Thyroid gland (tissue), 4 donors: Measurements from ENCODE around the gene POLDIP2.

Source experiments
- POLR2A ChIP-seq, 2 donors: fragments of 450-650 bp; IDR thresholded peaks; one replicate each; pipeline ENCODE4 v1.6.1; 2017; ENCODE audit warnings: antibody characterized with exemption in 2 of 2, mild to moderate bottlenecking in 2 of 2, moderate library complexity in 1 of 2
- TF ChIP-seq, protein P1 (sequence below), 6 experiments: fragments of 200-600 bp in 3 of 6; fragments of 450-650 bp in 3 of 6; sonication (generic) in 3 of 6; IDR thresholded peaks; one replicate each; pipeline ENCODE4 v1.5.1; 2016 to 2019; ENCODE audit warnings: antibody characterized with exemption in 6 of 6, mild to moderate bottlenecking in 2 of 6, inconsistent platforms in 1 of 6, moderate library complexity in 1 of 6

DNA sequence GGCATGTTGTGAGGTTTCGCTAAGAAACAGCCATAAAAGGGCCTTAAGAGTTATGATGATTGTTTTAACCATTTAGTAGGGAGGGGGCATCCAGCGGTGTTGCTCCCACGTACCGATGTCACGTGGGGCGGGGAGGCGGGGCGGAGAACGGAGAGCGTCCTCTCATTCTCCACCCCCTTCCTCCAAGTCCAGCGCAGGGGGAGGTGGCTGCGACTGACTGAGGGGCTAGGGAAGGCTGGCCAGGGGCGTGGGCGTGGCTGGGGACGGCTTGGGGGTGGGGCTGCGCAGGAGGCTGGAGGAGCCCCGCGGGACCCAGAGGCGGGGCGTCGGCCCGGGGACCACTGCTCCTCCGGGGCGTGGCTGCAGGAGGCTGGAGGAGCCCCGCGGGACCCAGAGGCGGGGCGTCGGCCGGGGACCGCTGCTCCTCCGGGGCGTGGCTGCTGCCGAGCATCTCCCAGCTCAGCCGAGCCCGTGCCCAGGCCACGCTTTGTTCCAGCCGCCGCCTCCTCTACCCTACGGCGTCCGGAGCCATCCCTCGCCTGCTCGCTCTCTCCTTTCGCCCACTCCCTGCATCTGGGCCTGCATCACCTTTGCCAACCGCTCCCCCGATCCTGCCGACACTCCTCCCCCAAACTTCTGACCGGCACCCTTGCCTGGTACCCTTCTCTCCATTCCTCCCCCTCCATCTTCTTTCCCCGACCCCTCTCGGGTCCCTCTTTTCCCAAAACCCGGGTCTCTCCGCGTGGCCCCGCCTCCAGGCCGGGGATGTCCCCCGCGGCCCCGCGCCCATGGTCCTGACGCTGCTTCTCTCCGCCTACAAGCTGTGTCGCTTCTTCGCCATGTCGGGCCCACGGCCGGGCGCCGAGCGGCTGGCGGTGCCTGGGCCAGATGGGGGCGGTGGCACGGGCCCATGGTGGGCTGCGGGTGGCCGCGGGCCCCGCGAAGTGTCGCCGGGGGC, 14.2 kb upstream of the POLDIP2 start, which contains the start of gene SARM1:
- no peak for TF ChIP-seq POLR2A (IDR thresholded peaks at IDR 0.05)
- TF ChIP-seq, protein P1, sequence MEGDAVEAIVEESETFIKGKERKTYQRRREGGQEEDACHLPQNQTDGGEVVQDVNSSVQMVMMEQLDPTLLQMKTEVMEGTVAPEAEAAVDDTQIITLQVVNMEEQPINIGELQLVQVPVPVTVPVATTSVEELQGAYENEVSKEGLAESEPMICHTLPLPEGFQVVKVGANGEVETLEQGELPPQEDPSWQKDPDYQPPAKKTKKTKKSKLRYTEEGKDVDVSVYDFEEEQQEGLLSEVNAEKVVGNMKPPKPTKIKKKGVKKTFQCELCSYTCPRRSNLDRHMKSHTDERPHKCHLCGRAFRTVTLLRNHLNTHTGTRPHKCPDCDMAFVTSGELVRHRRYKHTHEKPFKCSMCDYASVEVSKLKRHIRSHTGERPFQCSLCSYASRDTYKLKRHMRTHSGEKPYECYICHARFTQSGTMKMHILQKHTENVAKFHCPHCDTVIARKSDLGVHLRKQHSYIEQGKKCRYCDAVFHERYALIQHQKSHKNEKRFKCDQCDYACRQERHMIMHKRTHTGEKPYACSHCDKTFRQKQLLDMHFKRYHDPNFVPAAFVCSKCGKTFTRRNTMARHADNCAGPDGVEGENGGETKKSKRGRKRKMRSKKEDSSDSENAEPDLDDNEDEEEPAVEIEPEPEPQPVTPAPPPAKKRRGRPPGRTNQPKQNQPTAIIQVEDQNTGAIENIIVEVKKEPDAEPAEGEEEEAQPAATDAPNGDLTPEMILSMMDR (IDR thresholded peaks at IDR 0.05) = no peak
